GM18508 (cell line): Measurements from ENCODE around the gene CSTF3.
"Not testable (repeated sequence)": the region's sequence is repeated elsewhere in the genome, so short reads cannot be mapped to it uniquely, and the experiment has no call there.

Experiments used
- ATAC-seq: cut with Tn5 transposase; IDR thresholded peaks from one replicate; pipeline ENCODE4 v1.9.1; 2021; ENCODE audit warnings: moderate number of reproducible peaks; ENCODE audit not compliant: insufficient read depth, unreplicated experiment

Gene CSTF3

DNA sequence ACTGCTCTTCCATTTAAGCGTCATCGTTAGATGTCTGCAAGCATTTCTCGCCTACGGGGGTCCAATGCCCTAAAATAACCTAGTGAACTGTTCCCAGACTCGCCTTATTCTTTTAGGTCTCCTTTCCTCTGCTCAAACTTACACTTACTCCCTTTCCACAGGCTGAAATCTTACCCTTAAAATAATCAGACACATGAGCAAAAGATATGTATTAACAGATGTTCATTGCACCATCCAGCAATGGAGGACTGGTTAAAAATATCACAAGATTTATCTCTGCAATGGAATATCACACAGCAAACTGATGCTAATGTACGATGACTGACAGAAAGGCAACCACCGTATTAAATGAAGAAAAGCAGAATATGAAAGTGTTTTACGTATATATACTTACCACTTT is 1.6 kb upstream of the CSTF3 start:
- ATAC-seq: no peak

- no peak for ATAC-seq
Measured at GRCh38 chr11:33160587-33160986, 693 bp downstream of the CSTF3 start.

DNA sequence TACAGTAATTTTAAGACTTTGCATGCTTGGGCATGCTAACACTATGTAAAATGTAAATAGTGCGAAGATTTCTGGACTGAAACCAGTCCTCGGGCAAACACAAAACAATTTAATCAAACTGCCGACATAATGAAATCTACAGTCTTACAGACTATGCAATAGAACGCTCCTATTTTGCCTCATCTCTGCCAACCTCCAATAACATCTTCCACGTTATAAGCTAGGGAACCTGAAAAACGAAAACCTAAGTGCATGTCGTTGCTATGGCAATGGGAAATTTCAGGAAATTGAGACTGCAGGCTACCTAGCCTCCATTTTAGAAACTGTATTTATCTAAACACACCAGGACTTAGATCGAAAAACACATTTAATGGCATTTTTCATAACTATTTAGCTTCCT is 1.1 kb downstream of the CSTF3 start:
- ATAC-seq: no peak

GRCh38 chr11:33159378-33159867 is 1.9 kb downstream of the CSTF3 start:
- not testable (repeated sequence) for ATAC-seq

DNA sequence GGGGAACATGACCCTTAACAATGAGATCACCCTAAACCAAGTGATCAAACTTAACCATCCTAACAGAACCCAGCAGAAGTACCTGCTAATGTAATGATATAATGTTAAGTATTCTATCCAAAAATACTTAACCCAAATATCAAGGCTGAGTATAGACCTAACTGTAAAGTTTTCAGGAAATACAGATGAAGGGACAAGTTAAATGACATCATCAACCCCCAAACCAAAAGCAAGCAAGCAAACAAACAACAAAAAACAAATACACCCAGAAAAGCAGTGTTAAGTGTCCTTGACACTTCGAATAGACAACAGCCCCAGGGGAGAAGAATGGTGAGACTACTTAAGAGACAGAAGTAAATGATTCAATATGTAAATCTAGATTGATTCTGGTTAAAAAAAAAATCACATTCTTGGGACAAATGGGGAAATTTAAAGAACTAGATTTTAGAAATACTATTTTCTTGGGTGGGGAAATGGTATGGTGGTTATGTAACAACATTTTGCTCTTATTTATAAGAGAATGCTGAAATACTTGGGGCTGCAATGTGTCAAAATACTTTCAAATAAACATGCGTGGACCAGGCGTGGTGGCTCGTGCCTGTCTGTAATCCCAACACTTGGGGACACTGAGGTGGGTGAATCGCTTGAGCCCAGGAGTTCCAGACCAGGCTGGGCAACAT is 2.5 kb downstream of the CSTF3 start:
- no peak for ATAC-seq

DNA sequence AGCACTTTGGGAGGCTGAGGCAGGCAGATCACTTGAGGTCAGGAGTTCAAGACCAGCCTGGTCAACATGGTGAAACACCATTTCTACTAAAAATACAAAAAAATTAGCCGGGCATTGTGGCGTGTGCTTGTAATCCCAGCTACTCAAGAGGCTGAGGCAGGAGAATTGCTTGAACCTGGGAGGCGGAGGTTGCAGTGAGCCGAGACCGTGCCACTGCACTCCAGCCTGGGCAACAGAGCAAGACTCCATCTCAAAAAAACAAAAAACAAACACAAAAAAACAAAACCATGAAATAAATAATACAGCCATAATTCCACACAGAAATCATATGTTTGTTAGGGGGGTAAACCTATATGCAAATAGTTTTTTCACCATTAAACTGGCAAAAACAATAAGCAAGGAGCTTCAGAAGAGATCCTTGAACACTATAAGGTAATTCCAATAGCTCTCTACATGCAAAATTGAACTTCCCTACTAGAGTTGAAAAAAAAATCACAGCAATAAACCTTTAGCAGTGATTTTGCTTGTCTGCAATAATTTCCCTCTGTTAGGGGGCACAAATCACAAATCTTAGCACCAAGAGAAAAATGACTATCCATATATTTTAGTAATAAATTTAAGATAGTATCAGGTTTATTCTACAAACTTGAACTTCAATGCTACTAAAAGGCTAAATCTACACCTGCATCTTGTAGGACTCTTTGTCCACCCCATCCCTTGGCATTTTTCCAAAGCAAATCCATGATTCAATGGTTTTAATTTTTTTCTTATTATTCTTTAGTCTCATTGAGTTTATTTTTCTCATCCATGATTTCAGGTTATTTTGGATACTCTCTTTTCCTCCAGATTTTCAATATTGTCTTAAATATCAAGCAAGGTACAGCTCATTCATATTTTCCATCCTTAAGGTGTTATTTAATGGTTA is 3.9 kb downstream of the CSTF3 start:
- ATAC-seq: no peak

- no peak for ATAC-seq
Measured at GRCh38 chr11:33151399-33151798, 9.9 kb downstream of the CSTF3 start.

GRCh38 chr11:33147559-33147958 is 13.7 kb downstream of the CSTF3 start:
- no peak for ATAC-seq

DNA sequence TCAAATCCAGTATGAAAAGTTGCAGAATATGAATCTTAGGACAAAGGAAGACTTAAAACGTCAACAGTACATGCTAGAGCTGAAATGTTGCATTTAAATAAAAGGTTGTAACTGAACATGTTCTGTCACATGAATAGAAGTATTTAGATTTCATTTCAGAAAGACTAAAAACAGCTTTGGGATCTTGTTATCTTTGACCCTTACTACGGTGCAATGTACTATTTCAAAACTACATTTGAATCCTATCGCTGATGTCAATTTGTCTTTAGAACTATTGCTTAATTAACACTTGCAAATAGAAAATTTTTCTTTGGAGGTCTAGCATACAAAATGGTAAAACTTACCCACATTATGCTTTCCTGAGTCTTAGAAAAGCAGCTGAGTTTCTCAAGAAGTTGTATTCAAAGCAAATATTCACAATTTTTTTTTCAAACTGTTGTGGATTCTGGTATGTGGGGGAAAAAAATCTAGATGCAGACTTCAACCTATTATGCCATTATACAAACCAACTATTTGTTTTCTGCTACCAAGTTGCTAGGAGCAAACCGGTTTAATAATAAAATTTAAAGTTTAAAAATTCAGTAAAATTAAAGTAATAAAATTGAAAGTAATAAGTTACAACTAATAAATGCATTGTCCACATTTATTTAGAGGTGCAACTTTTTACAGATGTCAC is 25.4 kb downstream of the CSTF3 start:
- ATAC-seq: no peak

GRCh38 chr11:33135216-33135615 is 26.1 kb downstream of the CSTF3 start:
- ATAC-seq: no peak

GRCh38 chr11:33134276-33134675 is 27.0 kb downstream of the CSTF3 start:
- ATAC-seq: no peak

- ATAC-seq: no peak
Measured at GRCh38 chr11:33133761-33134160, 27.5 kb downstream of the CSTF3 start.

DNA sequence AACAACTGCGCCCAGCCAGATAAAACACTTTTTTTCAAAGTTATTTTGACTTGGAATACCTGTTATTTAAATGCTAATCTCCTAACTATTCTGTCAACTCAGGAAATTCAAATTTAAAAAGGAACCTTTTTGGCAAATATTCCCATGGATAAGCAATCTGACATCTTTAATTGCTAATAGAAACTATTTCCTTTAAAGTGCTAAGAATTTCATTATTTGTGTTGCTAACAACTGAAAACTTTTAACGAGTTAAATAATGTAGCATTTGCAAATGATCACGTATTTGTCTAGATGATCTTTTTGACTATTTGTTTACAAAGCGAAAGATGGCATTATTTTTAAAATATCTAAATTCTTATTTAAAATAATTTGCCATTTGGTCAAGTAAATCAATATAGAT is 28.8 kb downstream of the CSTF3 start:
- ATAC-seq: no peak

DNA sequence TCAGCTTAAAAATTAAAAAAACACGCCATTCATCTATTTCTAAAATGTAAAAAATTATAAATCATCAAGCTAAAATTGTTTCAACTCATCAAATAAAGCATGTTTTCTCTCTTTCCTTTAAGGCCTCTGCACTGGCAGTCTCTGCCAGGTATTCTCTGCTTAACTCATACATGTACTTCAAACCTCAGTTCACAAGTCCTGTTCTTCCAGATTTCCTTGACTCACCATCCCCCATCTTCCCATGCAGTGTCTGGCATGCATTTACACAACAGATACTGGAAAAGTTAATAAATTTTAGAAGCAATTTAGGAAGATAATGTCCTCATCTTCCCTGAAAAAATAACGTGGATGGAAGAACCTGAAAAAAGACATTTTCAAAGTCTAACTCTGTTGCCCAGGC is 32.5 kb downstream of the CSTF3 start:
- ATAC-seq: no peak

- no peak for ATAC-seq
Measured at GRCh38 chr11:33125611-33126010, 35.7 kb downstream of the CSTF3 start.

- no peak for ATAC-seq
Measured at GRCh38 chr11:33125025-33125424, 36.3 kb downstream of the CSTF3 start.

- ATAC-seq: not testable (repeated sequence)
Measured at GRCh38 chr11:33122696-33123095, 38.6 kb downstream of the CSTF3 start.

DNA sequence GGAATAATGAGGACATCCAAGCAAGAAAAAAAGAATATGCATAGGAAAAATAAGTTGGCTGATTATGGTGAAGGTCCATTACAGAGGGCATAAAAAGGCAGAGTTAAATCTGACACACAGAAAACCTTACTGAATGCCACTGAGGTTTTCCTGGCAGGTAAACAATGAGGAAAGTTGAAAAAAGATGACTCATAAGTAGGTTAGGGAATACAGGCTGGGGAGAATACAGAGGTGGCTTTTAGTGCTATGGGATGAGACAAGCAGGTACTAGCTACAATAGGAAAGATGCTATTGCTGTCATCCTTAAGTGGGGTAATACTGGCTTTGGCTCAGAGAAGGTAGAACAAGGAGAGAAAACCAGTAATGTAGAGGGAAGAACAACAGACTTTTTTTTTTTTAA is 44.7 kb downstream of the CSTF3 start:
- ATAC-seq: no peak

DNA sequence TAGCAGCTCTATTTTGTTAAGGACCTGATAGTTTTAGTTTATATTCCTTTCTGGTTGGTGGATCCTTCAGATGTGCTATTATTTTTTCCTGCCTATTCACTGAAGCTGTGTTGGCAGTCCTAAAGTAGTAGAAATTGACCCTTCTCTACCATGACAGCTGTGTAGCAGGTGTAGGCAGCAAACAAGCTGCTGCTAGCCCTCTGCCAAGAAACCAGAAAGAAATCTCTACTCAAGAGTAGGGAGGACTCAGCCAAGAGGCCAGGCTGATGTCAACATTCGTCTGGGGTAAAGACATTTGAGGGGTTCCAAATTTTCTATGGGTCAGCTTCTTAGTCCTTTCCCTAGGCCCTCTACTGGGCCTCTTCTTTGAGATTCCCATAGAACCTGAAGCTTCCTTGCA is 51.2 kb downstream of the CSTF3 start:
- ATAC-seq: no peak

DNA sequence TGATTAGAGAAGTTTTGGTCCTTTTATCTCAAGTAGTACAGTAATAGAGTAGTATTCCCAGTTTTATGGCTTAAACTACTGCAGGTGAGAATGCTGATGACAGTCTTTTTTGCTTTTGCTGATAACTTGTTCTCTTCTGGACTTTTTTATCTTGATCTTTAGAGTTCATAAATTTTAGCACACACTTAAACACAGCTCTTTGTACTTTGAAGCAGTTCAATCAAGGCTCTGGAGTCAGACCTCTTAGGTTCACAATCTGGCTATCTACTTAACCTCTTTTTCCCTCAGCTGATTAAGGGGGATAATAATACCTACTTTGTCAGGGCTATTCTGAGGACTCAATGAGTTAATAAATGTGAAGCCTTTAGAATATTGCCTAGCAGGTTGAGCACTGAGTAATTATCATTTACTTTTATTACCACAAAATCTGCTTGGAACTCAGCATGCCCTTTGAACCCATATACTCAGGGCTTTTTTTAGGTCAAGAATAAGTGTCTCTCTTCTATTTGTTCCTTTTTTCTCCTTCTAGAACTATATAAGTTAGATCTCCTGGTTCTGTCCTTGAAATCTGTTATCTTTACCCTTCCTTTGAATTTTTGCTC is 51.9 kb downstream of the CSTF3 start:
- no peak for ATAC-seq

DNA sequence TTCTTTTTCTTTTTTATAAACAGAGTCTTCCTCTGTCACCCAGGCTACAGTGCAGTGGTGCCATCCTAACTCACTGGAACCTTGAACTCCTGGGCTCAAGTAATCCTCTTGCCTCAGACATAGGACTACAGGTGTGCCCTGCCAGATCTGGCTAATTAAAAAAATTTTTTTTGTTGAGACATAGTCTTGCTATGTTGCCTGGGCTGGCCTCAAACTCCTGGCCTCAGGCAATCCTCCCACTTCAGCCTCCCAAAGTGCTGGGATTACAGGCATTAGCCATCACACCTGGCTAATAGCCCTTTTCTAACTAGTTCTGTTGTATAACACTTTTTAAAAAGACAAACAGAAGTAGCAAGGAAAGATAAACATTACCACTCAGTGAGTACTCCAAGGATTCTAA is 57.4 kb downstream of the CSTF3 start:
- ATAC-seq: no peak
